GM23338 (cell line): ENCODE measurements around the gene RIF1.

Source experiments
- CREB1 ChIP-seq: fragments of 250-450 bp; sonication (Bioruptor Pico); IDR thresholded peaks from 2 replicates; pipeline ENCODE4 v1.5.0; 2020; ENCODE audit warnings: low read depth, mild to moderate bottlenecking, moderate library complexity
- EZH2 ChIP-seq: fragments of 200-600 bp; sonication (generic); IDR thresholded peaks from one replicate; pipeline ENCODE4 v1.8.0; 2017; ENCODE audit warnings: antibody characterized with exemption, mild to moderate bottlenecking, low read depth; ENCODE audit not compliant: unreplicated experiment
- EZH2phosphoT487 ChIP-seq: fragments of 200-600 bp; sonication (generic); IDR thresholded peaks from one replicate; pipeline ENCODE4 v1.8.1; 2018; ENCODE audit warnings: antibody characterized with exemption; ENCODE audit not compliant: unreplicated experiment
- JUNB ChIP-seq: IDR thresholded peaks from one replicate; pipeline ENCODE4 v1.6.1; 2016; ENCODE audit warnings: antibody characterized with exemption; ENCODE audit not compliant: unreplicated experiment
- NANOG ChIP-seq: IDR thresholded peaks from 2 replicates; pipeline ENCODE4 v1.6.1; 2016; ENCODE audit warnings: antibody characterized with exemption, borderline replicate concordance
- POLR2AphosphoS5 ChIP-seq: IDR thresholded peaks from 2 replicates; pipeline ENCODE4 v1.6.1; 2016; ENCODE audit warnings: antibody characterized with exemption, low read depth
- ZNF114 ChIP-seq: fragments of 250-450 bp; sonication (Bioruptor Pico); IDR thresholded peaks from 2 replicates; pipeline ENCODE4 v1.5.0; 2020; ENCODE audit warnings: mild to moderate bottlenecking, moderate library complexity
- ZNF331 ChIP-seq: fragments of 250-450 bp; sonication (Bioruptor Pico); IDR thresholded peaks from 2 replicates; pipeline ENCODE4 v1.5.0; 2020; ENCODE audit warnings: low read depth, mild to moderate bottlenecking, moderate library complexity
- TF ChIP-seq, protein P1 (sequence below), 2 experiments: fragments of 200-600 bp in 1 of 2; sonication (generic) in 1 of 2; conservative IDR thresholded peaks; 2 replicates each; pipeline versions ENCODE4 v1.5.1 to v1.6.1; 2016 to 2017; ENCODE audit warnings: antibody characterized with exemption in 2 of 2, low read depth in 2 of 2, mild to moderate bottlenecking in 2 of 2, moderate library complexity in 1 of 2
- TF ChIP-seq, protein P2 (sequence below): IDR thresholded peaks from one replicate; pipeline ENCODE4 v1.6.1; 2018; ENCODE audit warnings: antibody characterized with exemption; ENCODE audit not compliant: unreplicated experiment

DNA sequence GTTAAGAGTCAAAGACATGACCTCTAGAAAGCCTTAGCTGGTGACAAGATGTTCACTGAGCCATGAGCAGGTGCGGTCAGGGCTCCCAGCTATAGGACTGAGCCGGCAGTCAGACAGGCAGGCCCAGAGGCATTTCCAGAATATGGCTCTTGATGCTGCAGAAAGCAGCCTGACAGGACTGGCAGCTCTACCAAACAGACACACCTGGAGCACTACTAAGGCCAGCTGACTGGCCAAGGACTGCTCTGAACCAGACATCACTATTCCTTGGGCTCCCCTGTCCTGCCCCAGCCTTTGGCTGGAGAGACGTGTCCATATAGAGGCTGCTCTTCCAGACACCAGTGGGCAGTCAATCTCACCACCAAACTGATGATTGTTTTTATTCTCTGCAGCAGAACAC, 98.8 kb downstream of the RIF1 start:
- TF ChIP-seq, protein P1, sequence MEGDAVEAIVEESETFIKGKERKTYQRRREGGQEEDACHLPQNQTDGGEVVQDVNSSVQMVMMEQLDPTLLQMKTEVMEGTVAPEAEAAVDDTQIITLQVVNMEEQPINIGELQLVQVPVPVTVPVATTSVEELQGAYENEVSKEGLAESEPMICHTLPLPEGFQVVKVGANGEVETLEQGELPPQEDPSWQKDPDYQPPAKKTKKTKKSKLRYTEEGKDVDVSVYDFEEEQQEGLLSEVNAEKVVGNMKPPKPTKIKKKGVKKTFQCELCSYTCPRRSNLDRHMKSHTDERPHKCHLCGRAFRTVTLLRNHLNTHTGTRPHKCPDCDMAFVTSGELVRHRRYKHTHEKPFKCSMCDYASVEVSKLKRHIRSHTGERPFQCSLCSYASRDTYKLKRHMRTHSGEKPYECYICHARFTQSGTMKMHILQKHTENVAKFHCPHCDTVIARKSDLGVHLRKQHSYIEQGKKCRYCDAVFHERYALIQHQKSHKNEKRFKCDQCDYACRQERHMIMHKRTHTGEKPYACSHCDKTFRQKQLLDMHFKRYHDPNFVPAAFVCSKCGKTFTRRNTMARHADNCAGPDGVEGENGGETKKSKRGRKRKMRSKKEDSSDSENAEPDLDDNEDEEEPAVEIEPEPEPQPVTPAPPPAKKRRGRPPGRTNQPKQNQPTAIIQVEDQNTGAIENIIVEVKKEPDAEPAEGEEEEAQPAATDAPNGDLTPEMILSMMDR (conservative IDR thresholded peaks at IDR 0.05; ENCODE audit: low read depth in 2 of 2), result no peak
- TF ChIP-seq EZH2 (no peak), ZNF331 (CRISPR knock-in tag) (no peak), EZH2phosphoT487 (no peak), NANOG (no peak), JUNB (no peak), CREB1 (no peak), POLR2AphosphoS5 (no peak), ZNF114 (no peak)
- TF ChIP-seq, protein P2, sequence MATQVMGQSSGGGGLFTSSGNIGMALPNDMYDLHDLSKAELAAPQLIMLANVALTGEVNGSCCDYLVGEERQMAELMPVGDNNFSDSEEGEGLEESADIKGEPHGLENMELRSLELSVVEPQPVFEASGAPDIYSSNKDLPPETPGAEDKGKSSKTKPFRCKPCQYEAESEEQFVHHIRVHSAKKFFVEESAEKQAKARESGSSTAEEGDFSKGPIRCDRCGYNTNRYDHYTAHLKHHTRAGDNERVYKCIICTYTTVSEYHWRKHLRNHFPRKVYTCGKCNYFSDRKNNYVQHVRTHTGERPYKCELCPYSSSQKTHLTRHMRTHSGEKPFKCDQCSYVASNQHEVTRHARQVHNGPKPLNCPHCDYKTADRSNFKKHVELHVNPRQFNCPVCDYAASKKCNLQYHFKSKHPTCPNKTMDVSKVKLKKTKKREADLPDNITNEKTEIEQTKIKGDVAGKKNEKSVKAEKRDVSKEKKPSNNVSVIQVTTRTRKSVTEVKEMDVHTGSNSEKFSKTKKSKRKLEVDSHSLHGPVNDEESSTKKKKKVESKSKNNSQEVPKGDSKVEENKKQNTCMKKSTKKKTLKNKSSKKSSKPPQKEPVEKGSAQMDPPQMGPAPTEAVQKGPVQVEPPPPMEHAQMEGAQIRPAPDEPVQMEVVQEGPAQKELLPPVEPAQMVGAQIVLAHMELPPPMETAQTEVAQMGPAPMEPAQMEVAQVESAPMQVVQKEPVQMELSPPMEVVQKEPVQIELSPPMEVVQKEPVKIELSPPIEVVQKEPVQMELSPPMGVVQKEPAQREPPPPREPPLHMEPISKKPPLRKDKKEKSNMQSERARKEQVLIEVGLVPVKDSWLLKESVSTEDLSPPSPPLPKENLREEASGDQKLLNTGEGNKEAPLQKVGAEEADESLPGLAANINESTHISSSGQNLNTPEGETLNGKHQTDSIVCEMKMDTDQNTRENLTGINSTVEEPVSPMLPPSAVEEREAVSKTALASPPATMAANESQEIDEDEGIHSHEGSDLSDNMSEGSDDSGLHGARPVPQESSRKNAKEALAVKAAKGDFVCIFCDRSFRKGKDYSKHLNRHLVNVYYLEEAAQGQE, result no peak
